IMR-90 (cell line): Measurements from ENCODE around the gene UBE2O. TPM values are rescaled to one million over a fixed set of nuclear protein-coding genes. Genes with fewer than 3 reads are reported as not detected.

Experiments
- ATAC-seq: fragments of 200-7000 bp; cut with Tn5 transposase; 2 replicates; pipeline ENCODE4 v1.9.1; 2020; ENCODE audit warnings: low read depth, mild to moderate bottlenecking, moderate library complexity
- BruUV-seq: library from RNA; stranded (reverse); fragments of 400-500 nt; replicated peaks from 2 replicates; lab custom pipeline; 2021; lab: Mats Ljungman, UMichigan
- CTCF ChIA-PET: fragments of 300-600 bp; formaldehyde crosslinking; extraction: SDS; loops from one replicate; lab custom pipeline; 2021; ENCODE audit warnings: antibody characterized with exemption; lab: Yijun Ruan, JAX
- POLR2A ChIA-PET: fragments of 300-600 bp; sonication (Branson Sonifier 250); formaldehyde crosslinking; loops from one replicate; lab custom pipeline; 2022; ENCODE audit warnings: antibody characterized with exemption; ENCODE audit not compliant: unreplicated experiment; lab: Charles Lee
- DNase-seq: peaks from one replicate; pipeline ENCODE4 v3.0.0; 2013
- H2AFZ ChIP-seq: replicated peaks from 2 replicates; pipeline ENCODE3; 2013; ENCODE audit warnings: low read length, mild to moderate bottlenecking; ENCODE audit not compliant: poor library complexity
- H2AK5ac ChIP-seq: 2 replicates; pipeline ENCODE4 v1.6.1; 2013; ENCODE audit warnings: low read depth, low read length, inconsistent platforms
- H2AK9ac ChIP-seq: replicated peaks from 2 replicates; pipeline ENCODE3; 2013; ENCODE audit warnings: mild to moderate bottlenecking, low read depth, low read length, moderate library complexity; ENCODE audit not compliant: poor library complexity
- H2BK120ac ChIP-seq: 2 replicates; pipeline ENCODE4 v1.6.1; 2013; ENCODE audit warnings: low read depth, low read length, inconsistent platforms
- H2BK15ac ChIP-seq: 3 replicates; pipeline ENCODE4 v1.6.1; 2013; ENCODE audit warnings: low read depth, low read length, inconsistent platforms
- H2BK20ac ChIP-seq: 2 replicates; pipeline ENCODE4 v1.6.1; 2013; ENCODE audit warnings: low read depth, mild to moderate bottlenecking, inconsistent platforms, low read length, moderate library complexity
- H2BK5ac ChIP-seq: 2 replicates; pipeline ENCODE4 v1.6.1; 2013; ENCODE audit warnings: mild to moderate bottlenecking, low read depth, low read length, inconsistent platforms; ENCODE audit not compliant: poor library complexity, severe bottlenecking
- H3K14ac ChIP-seq: replicated peaks from 2 replicates; pipeline ENCODE4 v1.6.1; 2013; ENCODE audit warnings: low read depth, low read length, inconsistent platforms
- H3K18ac ChIP-seq: 2 replicates; pipeline ENCODE4 v1.6.1; 2013; ENCODE audit warnings: low read depth, low read length, control low read depth
- H3K23ac ChIP-seq: 2 replicates; pipeline ENCODE4 v1.6.1; 2013; ENCODE audit warnings: low read depth, low read length, inconsistent platforms
- H3K27ac ChIP-seq: 2 replicates; pipeline ENCODE4 v1.5.1; 2013; ENCODE audit warnings: mild to moderate bottlenecking, control low read depth, low read length; ENCODE audit not compliant: insufficient read depth
- H3K27me3 ChIP-seq: 2 replicates; pipeline ENCODE4 v1.6.1; 2013; ENCODE audit warnings: low read length; ENCODE audit not compliant: control insufficient read depth, insufficient read depth
- H3K36me3 ChIP-seq: 2 replicates; pipeline ENCODE4 v1.6.1; 2013; ENCODE audit warnings: low read length, mixed read lengths; ENCODE audit not compliant: control insufficient read depth, insufficient read depth
- H3K4ac ChIP-seq: 2 replicates; pipeline ENCODE4 v1.6.1; 2013; ENCODE audit warnings: low read depth, low read length, inconsistent platforms
- H3K4me1 ChIP-seq: 2 replicates; pipeline ENCODE4 v1.6.1; 2013; ENCODE audit warnings: low read length, mixed read lengths; ENCODE audit not compliant: control insufficient read depth, insufficient read depth
- H3K4me2 ChIP-seq: 2 replicates; pipeline ENCODE4 v1.6.1; 2013; ENCODE audit warnings: low read depth, mild to moderate bottlenecking, control low read depth, low read length, moderate library complexity
- H3K4me3 ChIP-seq: 2 replicates; pipeline ENCODE4 v1.5.1; 2013; ENCODE audit warnings: low read depth, mild to moderate bottlenecking, control low read depth, low read length, moderate library complexity; ENCODE audit not compliant: insufficient read depth
- H3K56ac ChIP-seq: 2 replicates; pipeline ENCODE4 v1.6.1; 2013; ENCODE audit warnings: low read length, inconsistent platforms; ENCODE audit not compliant: insufficient read depth; ENCODE audit errors: extremely low read depth
- H3K79me1 ChIP-seq, 2 experiments: 2 replicates each; pipeline ENCODE4 v1.6.1; 2013; ENCODE audit warnings: low read length in 2 of 2, inconsistent platforms in 1 of 2, low read depth in 1 of 2
- H3K9ac ChIP-seq: 2 replicates; pipeline ENCODE4 v1.6.1; 2013; ENCODE audit warnings: low read depth, low read length, control low read depth
- H3K9me1 ChIP-seq: 2 replicates; pipeline ENCODE4 v1.6.1; 2013; ENCODE audit warnings: low read length, inconsistent platforms; ENCODE audit not compliant: insufficient read depth
- H3K9me3 ChIP-seq: 2 replicates; pipeline ENCODE4 v1.6.1; 2013; ENCODE audit warnings: low read length; ENCODE audit not compliant: control insufficient read depth, insufficient read depth
- H4K20me1 ChIP-seq: 2 replicates; pipeline ENCODE4 v1.6.1; 2013; ENCODE audit warnings: low read length, inconsistent platforms; ENCODE audit not compliant: insufficient read depth
- H4K5ac ChIP-seq: 2 replicates; pipeline ENCODE4 v1.6.1; 2013; ENCODE audit warnings: mild to moderate bottlenecking, low read depth, low read length, control low read depth
- H4K8ac ChIP-seq, 2 experiments: 2 replicates each; pipeline ENCODE4 v1.6.1; 2013; ENCODE audit warnings: low read depth in 2 of 2, low read length in 2 of 2, control low read depth in 1 of 2, inconsistent platforms in 1 of 2
- H4K91ac ChIP-seq: 2 replicates; pipeline ENCODE4 v1.6.1; 2013; ENCODE audit warnings: low read depth, low read length, inconsistent platforms; ENCODE audit not compliant: insufficient read depth
- CEBPB ChIP-seq: IDR thresholded peaks from 2 replicates; pipeline ENCODE4 v1.6.1; 2012; ENCODE audit warnings: low read depth, low read length, improper control_type of control experiment
- CTCF ChIP-seq: conservative IDR thresholded peaks from 2 replicates; pipeline ENCODE4 v1.5.1; 2012; ENCODE audit warnings: mild to moderate bottlenecking, low read depth, low read length, improper control_type of control experiment
- FOS ChIP-seq: fragments of 150-350 bp; IDR thresholded peaks from 2 replicates; pipeline ENCODE4 v1.6.1; 2016; ENCODE audit warnings: low read depth, low read length
- MAFK ChIP-seq: IDR thresholded peaks from 2 replicates; pipeline ENCODE4 v1.6.1; 2012; ENCODE audit warnings: low read depth, low read length, improper control_type of control experiment
- USF2 ChIP-seq: fragments of 150-350 bp; IDR thresholded peaks from 2 replicates; pipeline ENCODE4 v1.6.1; 2017; ENCODE audit warnings: mild to moderate bottlenecking, antibody characterized with exemption, low read length, low read depth
- WGBS, 2 experiments: methylation state at CpG; one replicate each; pipeline versions ENCODE4 v1.1.5 to v1.1.7; 2013; ENCODE audit warnings: missing lambda C conversion rate in 2 of 2; ENCODE audit not compliant: insufficient read length in 1 of 2; ENCODE audit errors: extremely low coverage in 2 of 2; 5-methylcytosine and 5-hydroxymethylcytosine counted together
- dilution Hi-C: fragments of 300-500 bp; cut with HindIII; formaldehyde crosslinking; loops from one replicate; pipeline ENCODE4 v1.14.3; 2018; ENCODE audit warnings: low sequenced_read_pairs; ENCODE audit not compliant: unreplicated experiment
- in situ Hi-C: fragments of 300-500 bp; cut with MboI; formaldehyde crosslinking; loops from 3 replicates; pipeline ENCODE4 v1.14.3; 2019; ENCODE audit warnings: low sequenced_read_pairs, inconsistent platforms, mixed read lengths
- intact Hi-C: fragments of 100-400 bp; cut with micrococcal nuclease; formaldehyde crosslinking; loops from 2 replicates; pipeline ENCODE4 v1.10.0; 2022
- polyA plus RNA-seq, 3 experiments: library from polyadenylated mRNA; depleted of rRNA; stranded (reverse); fragments of >200 nt; gene quantifications; 2 replicates each; pipeline ENCODE4 v1.2.3, GENCODE V29; 2012; ENCODE audit warnings: low replicate concordance in 1 of 3
- total RNA-seq: library from RNA; depleted of rRNA; stranded (reverse); fragments of >200 nt; gene quantifications from 2 replicates; pipeline ENCODE4 v1.2.3, GENCODE V29; 2012

Gene UBE2O
- total and polyA plus RNA-seq, 2 of the 4 experiments (the other 2 are of a cell fraction) = 17.6 TPM

- in situ Hi-C loops = loop anchor here (5.0 to 10.0 kb wide), 2 partner anchors 53 to 101 kb away; partner anchors contain the start of gene RHBDF2
- POLR2A ChIA-PET = interaction anchor here (0.5 kb wide), 1 partner anchor 41 kb away, joined by 3 read pairs; no protein-coding TSS in a partner anchor
- intact Hi-C loops = no loop called here
These were observed 48.7 kb downstream of the UBE2O start for GRCh38 chr17:76404256-76404655.

More at GRCh38 chr17:76404256-76404655, 48.7 kb downstream of the UBE2O start:
- no peak overlapping the region for H4K8ac ChIP-seq
- dilution Hi-C loops = no loop called here
- 93% methylated on average over 5 of the region's 6 CpGs; no CpG with 5 or more reads in 1 of the 2 experiments for WGBS, 2 experiments
- H3K27me3 ChIP-seq = no peaks in the 10 kb centered on the region
- no peak overlapping the region for H2BK120ac ChIP-seq
- H2AFZ ChIP-seq = no peak overlapping the region
- no peak overlapping the region for H2AK5ac ChIP-seq
- peaks cover 34% of the 10 kb centered on the region for H4K20me1 ChIP-seq
- ATAC-seq (no peak), DNase-seq (no peak)
- H2BK20ac ChIP-seq = no peak overlapping the region
- CTCF ChIA-PET = interaction anchor here (1.0 kb wide), 1 partner anchor 55 kb away, joined by 3 read pairs; no protein-coding TSS in a partner anchor
- H3K4ac ChIP-seq = no peak overlapping the region
- no peak overlapping the region for H3K23ac ChIP-seq
- no peak overlapping the region for H2BK5ac ChIP-seq
- TF ChIP-seq CTCF (no peak), USF2 (no peak), FOS (no peak), MAFK (no peak), CEBPB (no peak)
- H3K36me3 ChIP-seq = peaks cover 46% of the 10 kb centered on the region
- H3K4me3 ChIP-seq = no peak overlapping the region
- H3K27ac ChIP-seq = no peak overlapping the region
- no peak overlapping the region for H2BK15ac ChIP-seq
- H3K56ac ChIP-seq = no peak overlapping the region
- BruUV-seq = no TSS peak
- H3K79me1 ChIP-seq = peaks cover 17 to 50% of the 10 kb centered on the region in 2 experiments; a peak in 3 of 4 replicates
- H3K9ac ChIP-seq = no peak overlapping the region
- no peak overlapping the region for H4K91ac ChIP-seq
- no peak overlapping the region for H3K14ac ChIP-seq
- H3K9me1 ChIP-seq = peaks cover 11% of the 10 kb centered on the region
- H3K9me3 ChIP-seq = no peaks in the 10 kb centered on the region
- no peak overlapping the region for H3K18ac ChIP-seq
- no peak overlapping the region for H4K5ac ChIP-seq
- H3K4me2 ChIP-seq = no peak overlapping the region
- no peak overlapping the region for H2AK9ac ChIP-seq
- H3K4me1 ChIP-seq = peaks cover 7% of the 10 kb centered on the region; the same call in 1 of the 2 replicates
